IMR-90 (cell line): ENCODE measurements around the gene PTPN11. TPM values are rescaled to one million over a fixed set of nuclear protein-coding genes. Genes with fewer than 3 reads are reported as not detected.

Experiments used
- ATAC-seq: fragments of 200-7000 bp; cut with Tn5 transposase; 2 replicates; pipeline ENCODE4 v1.9.1; 2020; ENCODE audit warnings: low read depth, mild to moderate bottlenecking, moderate library complexity
- BruUV-seq: library from RNA; stranded (reverse); fragments of 400-500 nt; replicated peaks from 2 replicates; lab custom pipeline; 2021; lab: Mats Ljungman, UMichigan
- CTCF ChIA-PET: fragments of 300-600 bp; formaldehyde crosslinking; extraction: SDS; loops from one replicate; lab custom pipeline; 2021; ENCODE audit warnings: antibody characterized with exemption; lab: Yijun Ruan, JAX
- POLR2A ChIA-PET: fragments of 300-600 bp; sonication (Branson Sonifier 250); formaldehyde crosslinking; loops from one replicate; lab custom pipeline; 2022; ENCODE audit warnings: antibody characterized with exemption; ENCODE audit not compliant: unreplicated experiment; lab: Charles Lee
- DNase-seq: peaks from one replicate; pipeline ENCODE4 v3.0.0; 2013
- H2AFZ ChIP-seq: replicated peaks from 2 replicates; pipeline ENCODE3; 2013; ENCODE audit warnings: low read length, mild to moderate bottlenecking; ENCODE audit not compliant: poor library complexity
- H2AK5ac ChIP-seq: 2 replicates; pipeline ENCODE4 v1.6.1; 2013; ENCODE audit warnings: low read depth, low read length, inconsistent platforms
- H2AK9ac ChIP-seq: replicated peaks from 2 replicates; pipeline ENCODE3; 2013; ENCODE audit warnings: mild to moderate bottlenecking, low read depth, low read length, moderate library complexity; ENCODE audit not compliant: poor library complexity
- H2BK120ac ChIP-seq: 2 replicates; pipeline ENCODE4 v1.6.1; 2013; ENCODE audit warnings: low read depth, low read length, inconsistent platforms
- H2BK15ac ChIP-seq: 3 replicates; pipeline ENCODE4 v1.6.1; 2013; ENCODE audit warnings: low read depth, low read length, inconsistent platforms
- H2BK20ac ChIP-seq: 2 replicates; pipeline ENCODE4 v1.6.1; 2013; ENCODE audit warnings: low read depth, mild to moderate bottlenecking, inconsistent platforms, low read length, moderate library complexity
- H2BK5ac ChIP-seq: 2 replicates; pipeline ENCODE4 v1.6.1; 2013; ENCODE audit warnings: mild to moderate bottlenecking, low read depth, low read length, inconsistent platforms; ENCODE audit not compliant: poor library complexity, severe bottlenecking
- H3K14ac ChIP-seq: replicated peaks from 2 replicates; pipeline ENCODE4 v1.6.1; 2013; ENCODE audit warnings: low read depth, low read length, inconsistent platforms
- H3K18ac ChIP-seq: 2 replicates; pipeline ENCODE4 v1.6.1; 2013; ENCODE audit warnings: low read depth, low read length, control low read depth
- H3K23ac ChIP-seq: 2 replicates; pipeline ENCODE4 v1.6.1; 2013; ENCODE audit warnings: low read depth, low read length, inconsistent platforms
- H3K27ac ChIP-seq: 2 replicates; pipeline ENCODE4 v1.5.1; 2013; ENCODE audit warnings: mild to moderate bottlenecking, control low read depth, low read length; ENCODE audit not compliant: insufficient read depth
- H3K27me3 ChIP-seq: 2 replicates; pipeline ENCODE4 v1.6.1; 2013; ENCODE audit warnings: low read length; ENCODE audit not compliant: control insufficient read depth, insufficient read depth
- H3K36me3 ChIP-seq: 2 replicates; pipeline ENCODE4 v1.6.1; 2013; ENCODE audit warnings: low read length, mixed read lengths; ENCODE audit not compliant: control insufficient read depth, insufficient read depth
- H3K4ac ChIP-seq: 2 replicates; pipeline ENCODE4 v1.6.1; 2013; ENCODE audit warnings: low read depth, low read length, inconsistent platforms
- H3K4me1 ChIP-seq: 2 replicates; pipeline ENCODE4 v1.6.1; 2013; ENCODE audit warnings: low read length, mixed read lengths; ENCODE audit not compliant: control insufficient read depth, insufficient read depth
- H3K4me2 ChIP-seq: 2 replicates; pipeline ENCODE4 v1.6.1; 2013; ENCODE audit warnings: low read depth, mild to moderate bottlenecking, control low read depth, low read length, moderate library complexity
- H3K4me3 ChIP-seq: 2 replicates; pipeline ENCODE4 v1.5.1; 2013; ENCODE audit warnings: low read depth, mild to moderate bottlenecking, control low read depth, low read length, moderate library complexity; ENCODE audit not compliant: insufficient read depth
- H3K56ac ChIP-seq: 2 replicates; pipeline ENCODE4 v1.6.1; 2013; ENCODE audit warnings: low read length, inconsistent platforms; ENCODE audit not compliant: insufficient read depth; ENCODE audit errors: extremely low read depth
- H3K79me1 ChIP-seq, 2 experiments: 2 replicates each; pipeline ENCODE4 v1.6.1; 2013; ENCODE audit warnings: low read length in 2 of 2, inconsistent platforms in 1 of 2, low read depth in 1 of 2
- H3K9ac ChIP-seq: 2 replicates; pipeline ENCODE4 v1.6.1; 2013; ENCODE audit warnings: low read depth, low read length, control low read depth
- H3K9me1 ChIP-seq: 2 replicates; pipeline ENCODE4 v1.6.1; 2013; ENCODE audit warnings: low read length, inconsistent platforms; ENCODE audit not compliant: insufficient read depth
- H3K9me3 ChIP-seq: 2 replicates; pipeline ENCODE4 v1.6.1; 2013; ENCODE audit warnings: low read length; ENCODE audit not compliant: control insufficient read depth, insufficient read depth
- H4K20me1 ChIP-seq: 2 replicates; pipeline ENCODE4 v1.6.1; 2013; ENCODE audit warnings: low read length, inconsistent platforms; ENCODE audit not compliant: insufficient read depth
- H4K5ac ChIP-seq: 2 replicates; pipeline ENCODE4 v1.6.1; 2013; ENCODE audit warnings: mild to moderate bottlenecking, low read depth, low read length, control low read depth
- H4K8ac ChIP-seq, 2 experiments: 2 replicates each; pipeline ENCODE4 v1.6.1; 2013; ENCODE audit warnings: low read depth in 2 of 2, low read length in 2 of 2, control low read depth in 1 of 2, inconsistent platforms in 1 of 2
- H4K91ac ChIP-seq: 2 replicates; pipeline ENCODE4 v1.6.1; 2013; ENCODE audit warnings: low read depth, low read length, inconsistent platforms; ENCODE audit not compliant: insufficient read depth
- CEBPB ChIP-seq: IDR thresholded peaks from 2 replicates; pipeline ENCODE4 v1.6.1; 2012; ENCODE audit warnings: low read depth, low read length, improper control_type of control experiment
- CHD1 ChIP-seq: IDR thresholded peaks from 2 replicates; pipeline ENCODE4 v1.6.1; 2012; ENCODE audit warnings: low read depth, low read length, improper control_type of control experiment
- ELK1 ChIP-seq: fragments of 150-350 bp; IDR thresholded peaks from 2 replicates; pipeline ENCODE4 v1.6.1; 2016; ENCODE audit warnings: low read depth, mild to moderate bottlenecking, low read length, moderate library complexity, borderline replicate concordance
- MAFK ChIP-seq: IDR thresholded peaks from 2 replicates; pipeline ENCODE4 v1.6.1; 2012; ENCODE audit warnings: low read depth, low read length, improper control_type of control experiment
- RAD21 ChIP-seq: IDR thresholded peaks from 2 replicates; pipeline ENCODE4 v1.6.1; 2012; ENCODE audit warnings: low read length, improper control_type of control experiment
- RCOR1 ChIP-seq: IDR thresholded peaks from 2 replicates; pipeline ENCODE4 v1.6.1; 2012; ENCODE audit warnings: mild to moderate bottlenecking, low read length, improper control_type of control experiment; ENCODE audit not compliant: insufficient replicate concordance
- RFX5 ChIP-seq: IDR thresholded peaks from 2 replicates; pipeline ENCODE4 v1.8.0; 2012; ENCODE audit warnings: low read depth, mild to moderate bottlenecking, low read length, moderate library complexity
- WGBS, 2 experiments: methylation state at CpG; one replicate each; pipeline versions ENCODE4 v1.1.5 to v1.1.7; 2013; ENCODE audit warnings: missing lambda C conversion rate in 2 of 2; ENCODE audit not compliant: insufficient read length in 1 of 2; ENCODE audit errors: extremely low coverage in 2 of 2; 5-methylcytosine and 5-hydroxymethylcytosine counted together
- dilution Hi-C: fragments of 300-500 bp; cut with HindIII; formaldehyde crosslinking; loops from one replicate; pipeline ENCODE4 v1.14.3; 2018; ENCODE audit warnings: low sequenced_read_pairs; ENCODE audit not compliant: unreplicated experiment
- in situ Hi-C: fragments of 300-500 bp; cut with MboI; formaldehyde crosslinking; loops from 3 replicates; pipeline ENCODE4 v1.14.3; 2019; ENCODE audit warnings: low sequenced_read_pairs, inconsistent platforms, mixed read lengths
- intact Hi-C: fragments of 100-400 bp; cut with micrococcal nuclease; formaldehyde crosslinking; loops from 2 replicates; pipeline ENCODE4 v1.10.0; 2022
- polyA plus RNA-seq, 3 experiments: library from polyadenylated mRNA; depleted of rRNA; stranded (reverse); fragments of >200 nt; gene quantifications; 2 replicates each; pipeline ENCODE4 v1.2.3, GENCODE V29; 2012; ENCODE audit warnings: low replicate concordance in 1 of 3
- total RNA-seq: library from RNA; depleted of rRNA; stranded (reverse); fragments of >200 nt; gene quantifications from 2 replicates; pipeline ENCODE4 v1.2.3, GENCODE V29; 2012

The PTPN11 gene
- total and polyA plus RNA-seq, 2 of the 4 experiments (the other 2 are of a cell fraction): 52.9 to 135 TPM

- POLR2A ChIA-PET: no interaction called here
- no peak overlapping the region for H4K91ac ChIP-seq
Measured at GRCh38 chr12:112424126-112424525, 5.4 kb downstream of the PTPN11 start.

More at GRCh38 chr12:112424126-112424525, 5.4 kb downstream of the PTPN11 start:
- Histone ChIP-seq H3K4ac (no peak overlapping the region), H3K9me1 (peaks cover 5% of the 10 kb centered on the region; the same call in 1 of the 2 replicates), H3K23ac (no peak overlapping the region), H3K9ac (no peak overlapping the region), H2BK120ac (no peak overlapping the region), H3K79me1 (peaks cover 11 to 51% of the 10 kb centered on the region in 2 experiments), H3K14ac (no peak overlapping the region), H2AK9ac (no peak overlapping the region), H3K18ac (no peak overlapping the region), H3K56ac (no peak overlapping the region), H2AFZ (no peak overlapping the region), H3K4me2 (no peak overlapping the region), H4K20me1 (peaks cover 84% of the 10 kb centered on the region), H2AK5ac (no peak overlapping the region), H2BK15ac (no peak overlapping the region), H3K4me1 (peaks cover 7% of the 10 kb centered on the region), H3K27me3 (no peaks in the 10 kb centered on the region), H4K8ac (no peak overlapping the region), H2BK20ac (no peak overlapping the region), H3K36me3 (peaks cover 3% of the 10 kb centered on the region; the same call in 1 of the 2 replicates), H4K5ac (no peak overlapping the region), H3K27ac (no peak overlapping the region), H3K9me3 (no peaks in the 10 kb centered on the region), H3K4me3 (no peak overlapping the region), H2BK5ac (no peak overlapping the region)
- BruUV-seq: no TSS peak
- intact Hi-C loops: no loop called here
- dilution Hi-C loops: no loop called here
- CTCF ChIA-PET: no interaction called here
- 100% methylated on average over 1 of the region's 3 CpGs; no CpG with 5 or more reads in 1 of the 2 experiments for WGBS, 2 experiments
- DNase-seq: no peak
- in situ Hi-C loops: no loop called here
- no peak for ATAC-seq
- TF ChIP-seq CHD1 (no peak), CEBPB (no peak), RAD21 (no peak), ELK1 (no peak), RCOR1 (no peak), MAFK (no peak), RFX5 (no peak)
